GM12891 (cell line): ENCODE results near the gene TLE6.

Source experiments
- PAX5 ChIP-seq: IDR thresholded peaks from 2 replicates; pipeline ENCODE4 v1.6.1; 2011; ENCODE audit warnings: low read length, moderate library complexity, mild to moderate bottlenecking; ENCODE audit not compliant: insufficient read depth, severe bottlenecking
- POLR2A ChIP-seq: IDR thresholded peaks from 2 replicates; pipeline ENCODE4 v1.6.1; 2011; ENCODE audit warnings: low read depth, low read length, control low read depth
- POLR2AphosphoS5 ChIP-seq: IDR thresholded peaks from 2 replicates; pipeline ENCODE4 v1.6.1; 2011; ENCODE audit warnings: low read depth, low read length, control low read depth
- POU2F2 ChIP-seq: IDR thresholded peaks from 2 replicates; pipeline ENCODE4 v1.6.1; 2011; ENCODE audit warnings: low read depth, mild to moderate bottlenecking, control low read depth, low read length, moderate library complexity
- TAF1 ChIP-seq: IDR thresholded peaks from 2 replicates; pipeline ENCODE4 v1.6.1; 2011; ENCODE audit warnings: low read depth, low read length, control low read depth

DNA sequence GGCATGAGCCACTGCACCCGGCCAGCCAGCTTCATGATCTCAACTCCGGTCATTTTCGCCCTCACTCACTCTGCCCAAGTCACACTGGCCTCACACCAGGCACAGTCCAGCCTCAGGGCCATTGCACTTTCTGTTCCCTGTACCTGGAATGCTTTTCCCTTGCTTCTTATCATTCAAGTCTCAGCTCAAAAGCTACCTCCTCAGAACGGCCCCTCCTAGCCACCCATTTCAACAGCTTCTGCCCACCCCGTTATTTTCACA, 54.2 kb downstream of the TLE6 start:
- TF ChIP-seq POLR2AphosphoS5 (no peak), TAF1 (no peak), PAX5 (no peak), POLR2A (no peak), POU2F2 (no peak)
